SK-N-SH (cell line): Measurements from ENCODE around the gene CRACR2B. TPM values are rescaled to one million over a fixed set of nuclear protein-coding genes. Genes with fewer than 3 reads are reported as not detected.

Source experiments
- CTCF ChIA-PET: fragments of 300-600, 350-600 bp; formaldehyde crosslinking; extraction: SDS; loops from one replicate; lab custom pipeline; 2021; lab: Yijun Ruan, JAX
- POLR2A ChIA-PET: fragments of 350-600 bp; sonication (Branson Sonifier 250); formaldehyde crosslinking; extraction: SDS; loops from one replicate; lab custom pipeline; 2020; ENCODE audit warnings: antibody characterized with exemption, inconsistent platforms; lab: Yijun Ruan, JAX
- DNase-seq: peaks from one replicate; pipeline ENCODE4 v3.0.0; 2012
- H2AFZ ChIP-seq: fragments of 200-600 bp; sonication (generic); 2 replicates; pipeline ENCODE4 v1.8.1; 2016; ENCODE audit warnings: antibody characterized with exemption, mild to moderate bottlenecking, low read depth
- H3F3A ChIP-seq: fragments of 200-600 bp; sonication (generic); replicated peaks from 2 replicates; pipeline ENCODE3; 2016; ENCODE audit warnings: antibody characterized with exemption, mild to moderate bottlenecking; ENCODE audit not compliant: insufficient read depth
- H3K27ac ChIP-seq, 2 experiments: fragments of 200-500 bp in 1 of 2; fragments of 200-600 bp in 1 of 2; sonication (Bioruptor generic) in 1 of 2; sonication (generic), shearing (Covaris generic) in 1 of 2; 2 replicates each; pipeline versions ENCODE4 v1.5.1 to v1.6.1; 2014 to 2016; ENCODE audit warnings: low read depth in 2 of 2, inconsistent platforms in 1 of 2, low read length in 1 of 2, mild to moderate bottlenecking in 1 of 2, mixed read lengths in 1 of 2
- H3K27me3 ChIP-seq: fragments of 200-600 bp; sonication (generic), shearing (Covaris generic); 2 replicates; pipeline ENCODE4 v1.6.1; 2016; ENCODE audit warnings: mixed run types; ENCODE audit not compliant: insufficient read depth
- H3K36me3 ChIP-seq, 2 experiments: fragments of 200-500 bp in 1 of 2; fragments of 200-600 bp in 1 of 2; sonication (Bioruptor generic) in 1 of 2; sonication (generic) in 1 of 2; replicated peaks in 1 of 2; 2 replicates each; pipeline versions ENCODE3 to v1.5.1; 2014 to 2016; ENCODE audit warnings: low read length in 1 of 2, mild to moderate bottlenecking in 1 of 2; ENCODE audit not compliant: insufficient read depth in 2 of 2, control insufficient read depth in 1 of 2
- H3K4me1 ChIP-seq, 2 experiments: fragments of 200-500 bp in 1 of 2; fragments of 200-600 bp in 1 of 2; sonication (Bioruptor generic) in 1 of 2; sonication (generic), shearing (Covaris generic) in 1 of 2; 2 replicates each; pipeline versions ENCODE4 v1.5.1 to v1.6.1; 2014 to 2016; ENCODE audit warnings: low read depth in 1 of 2, low read length in 1 of 2, mixed run types in 1 of 2; ENCODE audit not compliant: insufficient read depth in 2 of 2, control insufficient read depth in 1 of 2
- H3K4me2 ChIP-seq: fragments of 200-600 bp; sonication (generic), shearing (Covaris generic); 2 replicates; pipeline ENCODE4 v1.6.1; 2017; ENCODE audit warnings: mixed run types
- H3K4me3 ChIP-seq, 2 experiments: fragments of 200-500 bp in 1 of 2; fragments of 200-600 bp in 1 of 2; sonication (Bioruptor generic) in 1 of 2; sonication (generic), shearing (Covaris generic) in 1 of 2; 2 replicates each; pipeline versions ENCODE4 v1.5.1 to v1.8.1; 2014 to 2016; ENCODE audit warnings: low read depth in 2 of 2, inconsistent platforms in 1 of 2, low read length in 1 of 2, mild to moderate bottlenecking in 1 of 2, mixed read lengths in 1 of 2, moderate library complexity in 1 of 2
- H3K79me2 ChIP-seq: fragments of 200-600 bp; sonication (generic); 2 replicates; pipeline ENCODE4 v1.8.1; 2017; ENCODE audit warnings: mild to moderate bottlenecking; ENCODE audit not compliant: insufficient read depth
- H3K9ac ChIP-seq: fragments of 200-600 bp; sonication (generic); 2 replicates; pipeline ENCODE4 v1.6.1; 2017; ENCODE audit warnings: mixed run types
- H3K9me2 ChIP-seq: fragments of 200-600 bp; sonication (generic); 2 replicates; pipeline ENCODE4 v1.6.1; 2017; ENCODE audit warnings: mixed run types
- H3K9me3 ChIP-seq: fragments of 200-600 bp; sonication (generic); 2 replicates; pipeline ENCODE4 v1.6.1; 2017; ENCODE audit warnings: mixed run types, mild to moderate bottlenecking, moderate library complexity
- H4K20me1 ChIP-seq: fragments of 200-600 bp; sonication (generic); 2 replicates; pipeline ENCODE4 v1.6.1; 2017; ENCODE audit warnings: mild to moderate bottlenecking, mixed run types; ENCODE audit not compliant: insufficient read depth
- CHD2 ChIP-seq: fragments of 150-350 bp; IDR thresholded peaks from 2 replicates; pipeline ENCODE4 v1.6.1; 2018; ENCODE audit warnings: low read length; ENCODE audit not compliant: partially characterized antibody
- FOXJ3 ChIP-seq: sonication (generic); formaldehyde crosslinking; IDR thresholded peaks from 2 replicates; pipeline ENCODE4 v1.5.1; 2020; ENCODE audit warnings: mild to moderate bottlenecking, missing genetic modification reagents
- FOXM1 ChIP-seq: IDR thresholded peaks from 2 replicates; pipeline ENCODE4 v1.4.0; 2012; ENCODE audit warnings: low read depth, mild to moderate bottlenecking
- GABPA ChIP-seq: IDR thresholded peaks from 2 replicates; pipeline ENCODE4 v1.4.0; 2012; ENCODE audit warnings: low read depth, mild to moderate bottlenecking
- JUND ChIP-seq: IDR thresholded peaks from 2 replicates; pipeline ENCODE4 v1.4.0; 2012
- MXI1 ChIP-seq: IDR thresholded peaks from 2 replicates; pipeline ENCODE4 v1.6.1; 2012; ENCODE audit warnings: mild to moderate bottlenecking, low read depth, low read length, improper control_type of control experiment
- POLR2AphosphoS5 ChIP-seq: IDR thresholded peaks from 2 replicates; pipeline ENCODE4 v1.6.1; 2012; ENCODE audit warnings: low read depth, low read length
- RCOR1 ChIP-seq: fragments of 150-350 bp; IDR thresholded peaks from 2 replicates; pipeline ENCODE4 v1.6.1; 2017; ENCODE audit warnings: antibody characterized with exemption, low read length
- RFX5 ChIP-seq: IDR thresholded peaks from 2 replicates; pipeline ENCODE4 v1.6.1; 2012; ENCODE audit warnings: mild to moderate bottlenecking, improper control_type of control experiment, low read length
- RXRA ChIP-seq: IDR thresholded peaks from 2 replicates; pipeline ENCODE4 v1.4.0; 2012; ENCODE audit warnings: low read depth, mild to moderate bottlenecking, borderline replicate concordance
- SIN3A ChIP-seq: IDR thresholded peaks from 2 replicates; pipeline ENCODE4 v1.6.1; 2012; ENCODE audit warnings: low read depth, mild to moderate bottlenecking, low read length, moderate library complexity, borderline replicate concordance
- SMC3 ChIP-seq: IDR thresholded peaks from 2 replicates; pipeline ENCODE4 v1.6.1; 2012; ENCODE audit warnings: low read depth, low read length, improper control_type of control experiment
- TAF1 ChIP-seq: IDR thresholded peaks from 2 replicates; pipeline ENCODE4 v1.6.1; 2012; ENCODE audit warnings: low read depth, mild to moderate bottlenecking, low read length, moderate library complexity, borderline replicate concordance
- TCF12 ChIP-seq: IDR thresholded peaks from 2 replicates; pipeline ENCODE4 v1.4.0; 2012
- WGBS: methylation state at CpG from one replicate; pipeline ENCODE4 v1.1.6; 2017; ENCODE audit warnings: low lambda C conversion rate; 5-methylcytosine and 5-hydroxymethylcytosine counted together
- polyA plus RNA-seq, 3 experiments: library from polyadenylated mRNA; depleted of rRNA; stranded (reverse); fragments of >200 nt; gene quantifications; 2 replicates each; pipeline ENCODE4 v1.2.3, GENCODE V29; 2012
- TF ChIP-seq, protein P1 (sequence below): fragments of 150-350 bp; IDR thresholded peaks from 2 replicates; pipeline ENCODE4 v1.6.1; 2017; ENCODE audit warnings: antibody characterized with exemption, low read length, low read depth, borderline replicate concordance
- TF ChIP-seq, protein P2 (sequence below): IDR thresholded peaks from 2 replicates; pipeline ENCODE4 v1.4.0; 2012; ENCODE audit warnings: low read depth, borderline replicate concordance
- TF ChIP-seq, protein P3 (sequence below): IDR thresholded peaks from 2 replicates; pipeline ENCODE4 v1.4.0; 2012; ENCODE audit warnings: low read depth, borderline replicate concordance
- TF ChIP-seq, protein P4 (sequence below): IDR thresholded peaks from 2 replicates; pipeline ENCODE4 v1.6.1; 2012; ENCODE audit warnings: mild to moderate bottlenecking, low read depth, low read length, moderate library complexity
- TF ChIP-seq, protein P5 (sequence below): IDR thresholded peaks from 2 replicates; pipeline ENCODE4; 2012

Gene CRACR2B
- polyA plus RNA-seq, 1 of the 3 experiments (the other 2 are of a cell fraction) = 1.1 TPM

DNA sequence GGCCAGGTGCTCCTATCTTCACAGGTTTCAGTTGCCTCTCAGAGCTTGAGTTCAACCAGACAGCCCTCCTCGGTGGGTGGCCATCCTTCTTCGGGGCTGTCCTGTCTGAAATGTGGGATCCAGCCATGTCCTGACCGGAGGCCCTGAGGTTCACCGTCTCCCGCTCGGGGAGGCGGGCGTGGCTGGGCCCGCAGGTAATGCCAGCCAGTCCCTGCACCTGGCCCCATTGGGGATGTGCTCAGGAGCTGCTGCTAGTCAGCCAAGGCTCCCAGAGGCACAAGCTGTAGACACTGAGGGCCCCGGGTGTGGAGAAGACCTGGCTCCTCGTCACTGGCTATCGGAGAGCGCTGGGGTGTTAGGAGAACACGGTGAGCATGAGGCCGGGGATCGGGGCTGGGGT is 47.5 kb downstream of the CRACR2B start:
- DNase-seq = no peak
- Histone ChIP-seq H3K9me3 (no peaks in the 10 kb centered on the region), H3K4me3 (no peak overlapping the region), H3K36me3 (peaks cover 0 to 2% of the 10 kb centered on the region in 2 experiments)
- TF ChIP-seq SIN3A = no peak
- TF ChIP-seq RXRA = no peak
- no peak for TF ChIP-seq CHD2
- no peak for TF ChIP-seq SMC3
- no peak for TF ChIP-seq POLR2AphosphoS5
- no peak for TF ChIP-seq TAF1
- TF ChIP-seq FOXM1 = no peak
- no peak for TF ChIP-seq RCOR1
- TF ChIP-seq, protein P1, sequence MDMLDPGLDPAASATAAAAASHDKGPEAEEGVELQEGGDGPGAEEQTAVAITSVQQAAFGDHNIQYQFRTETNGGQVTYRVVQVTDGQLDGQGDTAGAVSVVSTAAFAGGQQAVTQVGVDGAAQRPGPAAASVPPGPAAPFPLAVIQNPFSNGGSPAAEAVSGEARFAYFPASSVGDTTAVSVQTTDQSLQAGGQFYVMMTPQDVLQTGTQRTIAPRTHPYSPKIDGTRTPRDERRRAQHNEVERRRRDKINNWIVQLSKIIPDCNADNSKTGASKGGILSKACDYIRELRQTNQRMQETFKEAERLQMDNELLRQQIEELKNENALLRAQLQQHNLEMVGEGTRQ = no peak
- no peak for TF ChIP-seq RFX5
- no peak for TF ChIP-seq GABPA
- TF ChIP-seq JUND = no peak
- TF ChIP-seq MXI1 = no peak
- TF ChIP-seq, all 33 proteins: peak for 0
- H3K9ac ChIP-seq = no peak overlapping the region
- ChIA-PET POLR2A (no interaction called here), CTCF (interaction anchor here (1.0 to 1.7 kb wide), 2 partner anchors 9 to 23 kb away, joined by 4 read pairs; no protein-coding TSS in a partner anchor)
- no peaks in the 10 kb centered on the region for H3K79me2 ChIP-seq
- no peak overlapping the region for H2AFZ ChIP-seq
- H3F3A ChIP-seq = peaks cover 3% of the 10 kb centered on the region
- no peak overlapping the region for H3K27ac ChIP-seq
- no peaks in the 10 kb centered on the region for H4K20me1 ChIP-seq
- no peak overlapping the region for H3K4me2 ChIP-seq
- H3K9me2 ChIP-seq = no peaks in the 10 kb centered on the region
- H3K27me3 ChIP-seq = no peaks in the 10 kb centered on the region
- over 99% methylated on average over 15 of the region's 16 CpGs for WGBS
- peaks cover 0 to 2% of the 10 kb centered on the region in 2 experiments; a peak in 1 of 4 replicates for H3K4me1 ChIP-seq

DNA sequence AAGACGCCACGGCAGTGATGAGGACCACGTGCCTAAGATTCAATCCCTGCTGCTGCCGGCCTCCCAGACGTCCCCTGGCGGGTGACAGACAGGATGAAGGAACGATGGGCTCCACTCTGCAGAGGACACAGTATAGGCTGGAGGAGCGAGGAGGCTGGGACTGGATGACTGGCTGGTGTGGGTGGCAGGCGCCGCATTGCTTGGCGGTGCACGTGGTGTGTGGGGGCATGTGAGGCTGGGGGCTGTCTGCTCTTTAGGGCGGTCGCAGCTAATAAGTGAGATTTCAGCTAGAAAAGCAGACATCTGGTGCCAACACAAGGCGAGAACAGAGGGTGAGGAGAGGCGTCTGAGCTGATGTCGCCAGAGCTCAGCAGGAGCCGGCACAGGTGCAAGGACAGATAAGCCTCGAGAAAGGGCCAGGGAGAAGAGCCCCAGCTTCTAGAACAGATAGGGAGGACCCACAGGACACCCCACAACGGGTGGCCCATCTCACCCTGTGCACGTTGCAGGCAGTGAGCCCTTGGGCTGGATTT is 48.1 kb downstream of the CRACR2B start:
- Histone ChIP-seq H3F3A (peaks cover 3% of the 10 kb centered on the region), H3K9ac (no peak overlapping the region), H3K9me2 (no peaks in the 10 kb centered on the region), H3K27ac (no peak overlapping the region), H3K27me3 (no peaks in the 10 kb centered on the region), H3K4me3 (no peak overlapping the region), H3K4me1 (peaks cover 0 to 2% of the 10 kb centered on the region in 2 experiments; a peak in 1 of 4 replicates), H2AFZ (no peak overlapping the region), H4K20me1 (no peaks in the 10 kb centered on the region), H3K9me3 (no peaks in the 10 kb centered on the region), H3K79me2 (no peaks in the 10 kb centered on the region), H3K36me3 (peaks cover 0 to 5% of the 10 kb centered on the region in 2 experiments), H3K4me2 (no peak overlapping the region)
- 87% methylated on average over 20 of the region's 21 CpGs for WGBS
- ChIA-PET CTCF (interaction anchor here (1.7 kb wide), 1 partner anchor 9 kb away, joined by 4 read pairs; no protein-coding TSS in a partner anchor), POLR2A (no interaction called here)
- no peak for DNase-seq
- TF ChIP-seq TAF1 (no peak), SMC3 (no peak), RXRA (no peak), TCF12 (no peak), FOXJ3 (CRISPR knock-in tag) (no peak), POLR2AphosphoS5 (no peak)
- TF ChIP-seq, protein P2, sequence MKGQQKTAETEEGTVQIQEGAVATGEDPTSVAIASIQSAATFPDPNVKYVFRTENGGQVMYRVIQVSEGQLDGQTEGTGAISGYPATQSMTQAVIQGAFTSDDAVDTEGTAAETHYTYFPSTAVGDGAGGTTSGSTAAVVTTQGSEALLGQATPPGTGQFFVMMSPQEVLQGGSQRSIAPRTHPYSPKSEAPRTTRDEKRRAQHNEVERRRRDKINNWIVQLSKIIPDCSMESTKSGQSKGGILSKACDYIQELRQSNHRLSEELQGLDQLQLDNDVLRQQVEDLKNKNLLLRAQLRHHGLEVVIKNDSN = no peak
- TF ChIP-seq, protein P3, sequence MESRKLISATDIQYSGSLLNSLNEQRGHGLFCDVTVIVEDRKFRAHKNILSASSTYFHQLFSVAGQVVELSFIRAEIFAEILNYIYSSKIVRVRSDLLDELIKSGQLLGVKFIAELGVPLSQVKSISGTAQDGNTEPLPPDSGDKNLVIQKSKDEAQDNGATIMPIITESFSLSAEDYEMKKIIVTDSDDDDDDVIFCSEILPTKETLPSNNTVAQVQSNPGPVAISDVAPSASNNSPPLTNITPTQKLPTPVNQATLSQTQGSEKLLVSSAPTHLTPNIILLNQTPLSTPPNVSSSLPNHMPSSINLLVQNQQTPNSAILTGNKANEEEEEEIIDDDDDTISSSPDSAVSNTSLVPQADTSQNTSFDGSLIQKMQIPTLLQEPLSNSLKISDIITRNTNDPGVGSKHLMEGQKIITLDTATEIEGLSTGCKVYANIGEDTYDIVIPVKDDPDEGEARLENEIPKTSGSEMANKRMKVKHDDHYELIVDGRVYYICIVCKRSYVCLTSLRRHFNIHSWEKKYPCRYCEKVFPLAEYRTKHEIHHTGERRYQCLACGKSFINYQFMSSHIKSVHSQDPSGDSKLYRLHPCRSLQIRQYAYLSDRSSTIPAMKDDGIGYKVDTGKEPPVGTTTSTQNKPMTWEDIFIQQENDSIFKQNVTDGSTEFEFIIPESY = no peak
- TF ChIP-seq, protein P4, sequence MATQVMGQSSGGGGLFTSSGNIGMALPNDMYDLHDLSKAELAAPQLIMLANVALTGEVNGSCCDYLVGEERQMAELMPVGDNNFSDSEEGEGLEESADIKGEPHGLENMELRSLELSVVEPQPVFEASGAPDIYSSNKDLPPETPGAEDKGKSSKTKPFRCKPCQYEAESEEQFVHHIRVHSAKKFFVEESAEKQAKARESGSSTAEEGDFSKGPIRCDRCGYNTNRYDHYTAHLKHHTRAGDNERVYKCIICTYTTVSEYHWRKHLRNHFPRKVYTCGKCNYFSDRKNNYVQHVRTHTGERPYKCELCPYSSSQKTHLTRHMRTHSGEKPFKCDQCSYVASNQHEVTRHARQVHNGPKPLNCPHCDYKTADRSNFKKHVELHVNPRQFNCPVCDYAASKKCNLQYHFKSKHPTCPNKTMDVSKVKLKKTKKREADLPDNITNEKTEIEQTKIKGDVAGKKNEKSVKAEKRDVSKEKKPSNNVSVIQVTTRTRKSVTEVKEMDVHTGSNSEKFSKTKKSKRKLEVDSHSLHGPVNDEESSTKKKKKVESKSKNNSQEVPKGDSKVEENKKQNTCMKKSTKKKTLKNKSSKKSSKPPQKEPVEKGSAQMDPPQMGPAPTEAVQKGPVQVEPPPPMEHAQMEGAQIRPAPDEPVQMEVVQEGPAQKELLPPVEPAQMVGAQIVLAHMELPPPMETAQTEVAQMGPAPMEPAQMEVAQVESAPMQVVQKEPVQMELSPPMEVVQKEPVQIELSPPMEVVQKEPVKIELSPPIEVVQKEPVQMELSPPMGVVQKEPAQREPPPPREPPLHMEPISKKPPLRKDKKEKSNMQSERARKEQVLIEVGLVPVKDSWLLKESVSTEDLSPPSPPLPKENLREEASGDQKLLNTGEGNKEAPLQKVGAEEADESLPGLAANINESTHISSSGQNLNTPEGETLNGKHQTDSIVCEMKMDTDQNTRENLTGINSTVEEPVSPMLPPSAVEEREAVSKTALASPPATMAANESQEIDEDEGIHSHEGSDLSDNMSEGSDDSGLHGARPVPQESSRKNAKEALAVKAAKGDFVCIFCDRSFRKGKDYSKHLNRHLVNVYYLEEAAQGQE = no peak
- TF ChIP-seq, protein P5, sequence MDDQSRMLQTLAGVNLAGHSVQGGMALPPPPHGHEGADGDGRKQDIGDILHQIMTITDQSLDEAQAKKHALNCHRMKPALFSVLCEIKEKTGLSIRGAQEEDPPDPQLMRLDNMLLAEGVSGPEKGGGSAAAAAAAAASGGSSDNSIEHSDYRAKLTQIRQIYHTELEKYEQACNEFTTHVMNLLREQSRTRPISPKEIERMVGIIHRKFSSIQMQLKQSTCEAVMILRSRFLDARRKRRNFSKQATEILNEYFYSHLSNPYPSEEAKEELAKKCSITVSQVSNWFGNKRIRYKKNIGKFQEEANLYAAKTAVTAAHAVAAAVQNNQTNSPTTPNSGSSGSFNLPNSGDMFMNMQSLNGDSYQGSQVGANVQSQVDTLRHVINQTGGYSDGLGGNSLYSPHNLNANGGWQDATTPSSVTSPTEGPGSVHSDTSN = no peak
